H1 (cell line): ENCODE data around the gene CHST8.

Source experiments
- EGR1 ChIP-seq: IDR thresholded peaks from 2 replicates; pipeline ENCODE4 v1.6.1; 2011; ENCODE audit warnings: low read depth, low read length, borderline replicate concordance
- EP300 ChIP-seq, 2 experiments: IDR thresholded peaks; 1 replicate in 1 of 2; 2 replicates in 1 of 2; pipeline ENCODE4 v1.6.1; 2011 to 2012; ENCODE audit warnings: low read depth in 2 of 2, low read length in 2 of 2, mild to moderate bottlenecking in 2 of 2, borderline replicate concordance in 1 of 2, inconsistent platforms in 1 of 2, moderate library complexity in 1 of 2
- KDM5A ChIP-seq: fragments of 200-600 bp; IDR thresholded peaks from 2 replicates; pipeline ENCODE4 v1.7.1; 2012; ENCODE audit warnings: mild to moderate bottlenecking, low read length, inconsistent platforms, mixed read lengths
- POLR2AphosphoS5 ChIP-seq: IDR thresholded peaks from 2 replicates; pipeline ENCODE4 v1.6.1; 2011; ENCODE audit warnings: low read depth, low read length
- RBBP5 ChIP-seq: IDR thresholded peaks from 2 replicates; pipeline ENCODE4 v1.7.1; 2012; ENCODE audit warnings: low read depth, mild to moderate bottlenecking, inconsistent platforms, low read length, moderate library complexity, borderline replicate concordance
- RXRA ChIP-seq: IDR thresholded peaks from 2 replicates; pipeline ENCODE4 v1.6.1; 2011; ENCODE audit warnings: low read depth, mild to moderate bottlenecking, low read length, moderate library complexity; ENCODE audit not compliant: insufficient read depth
- SIN3A ChIP-seq, 2 experiments: IDR thresholded peaks in 1 of 2; conservative IDR thresholded peaks in 1 of 2; 2 replicates each; pipeline ENCODE4 v1.6.1; 2011 to 2012; ENCODE audit warnings: low read length in 2 of 2, improper control_type of control experiment in 1 of 2, low read depth in 1 of 2, mild to moderate bottlenecking in 1 of 2
- TAF1 ChIP-seq: IDR thresholded peaks from 2 replicates; pipeline ENCODE4 v1.6.1; 2011; ENCODE audit warnings: mild to moderate bottlenecking, low read depth, low read length
- TF ChIP-seq, protein P1 (sequence below): IDR thresholded peaks from 2 replicates; pipeline ENCODE4 v1.6.1; 2011; ENCODE audit warnings: low read length, improper control_type of control experiment
- TF ChIP-seq, protein P2 (sequence below), 3 experiments: IDR thresholded peaks; 1 replicate in 2 of 3; 2 replicates in 1 of 3; pipeline versions ENCODE4 v1.5.1 to v1.6.1; 2011; ENCODE audit warnings: low read length in 3 of 3, mild to moderate bottlenecking in 3 of 3, inconsistent platforms in 2 of 3, low read depth in 1 of 3, moderate library complexity in 1 of 3; ENCODE audit not compliant: insufficient read depth in 1 of 3; ENCODE audit errors: control extremely low read depth in 1 of 3

DNA sequence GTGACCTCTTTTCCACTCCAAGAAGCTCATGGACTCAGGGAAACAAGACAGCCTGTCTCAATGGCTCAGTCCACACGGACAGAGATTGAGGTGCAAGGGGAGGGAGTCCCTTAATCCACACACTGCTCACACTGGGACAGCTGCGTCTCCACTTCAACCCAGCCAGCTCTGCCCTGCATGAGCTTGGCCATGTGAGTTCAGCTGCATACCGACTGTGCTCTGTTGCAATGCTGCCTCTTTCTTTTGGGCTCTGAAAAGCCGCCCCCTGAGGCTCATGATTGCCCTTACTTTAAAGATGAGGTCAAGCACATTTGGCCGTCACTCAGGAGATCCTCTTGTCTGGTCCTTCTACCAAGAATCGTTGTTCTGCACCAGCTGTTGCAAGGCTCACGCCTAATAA is 110.1 kb downstream of the CHST8 start:
- TF ChIP-seq TAF1, result no peak
- no peak for TF ChIP-seq SIN3A (conservative IDR thresholded peaks at IDR 0.05 in 1 of 2, IDR thresholded peaks at IDR 0.05 in 1 of 2; ENCODE audit: low read depth in 1 of 2, low read length in 2 of 2)
- TF ChIP-seq, protein P1, sequence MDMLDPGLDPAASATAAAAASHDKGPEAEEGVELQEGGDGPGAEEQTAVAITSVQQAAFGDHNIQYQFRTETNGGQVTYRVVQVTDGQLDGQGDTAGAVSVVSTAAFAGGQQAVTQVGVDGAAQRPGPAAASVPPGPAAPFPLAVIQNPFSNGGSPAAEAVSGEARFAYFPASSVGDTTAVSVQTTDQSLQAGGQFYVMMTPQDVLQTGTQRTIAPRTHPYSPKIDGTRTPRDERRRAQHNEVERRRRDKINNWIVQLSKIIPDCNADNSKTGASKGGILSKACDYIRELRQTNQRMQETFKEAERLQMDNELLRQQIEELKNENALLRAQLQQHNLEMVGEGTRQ, result no peak
- TF ChIP-seq KDM5A, result no peak
- TF ChIP-seq, protein P2, sequence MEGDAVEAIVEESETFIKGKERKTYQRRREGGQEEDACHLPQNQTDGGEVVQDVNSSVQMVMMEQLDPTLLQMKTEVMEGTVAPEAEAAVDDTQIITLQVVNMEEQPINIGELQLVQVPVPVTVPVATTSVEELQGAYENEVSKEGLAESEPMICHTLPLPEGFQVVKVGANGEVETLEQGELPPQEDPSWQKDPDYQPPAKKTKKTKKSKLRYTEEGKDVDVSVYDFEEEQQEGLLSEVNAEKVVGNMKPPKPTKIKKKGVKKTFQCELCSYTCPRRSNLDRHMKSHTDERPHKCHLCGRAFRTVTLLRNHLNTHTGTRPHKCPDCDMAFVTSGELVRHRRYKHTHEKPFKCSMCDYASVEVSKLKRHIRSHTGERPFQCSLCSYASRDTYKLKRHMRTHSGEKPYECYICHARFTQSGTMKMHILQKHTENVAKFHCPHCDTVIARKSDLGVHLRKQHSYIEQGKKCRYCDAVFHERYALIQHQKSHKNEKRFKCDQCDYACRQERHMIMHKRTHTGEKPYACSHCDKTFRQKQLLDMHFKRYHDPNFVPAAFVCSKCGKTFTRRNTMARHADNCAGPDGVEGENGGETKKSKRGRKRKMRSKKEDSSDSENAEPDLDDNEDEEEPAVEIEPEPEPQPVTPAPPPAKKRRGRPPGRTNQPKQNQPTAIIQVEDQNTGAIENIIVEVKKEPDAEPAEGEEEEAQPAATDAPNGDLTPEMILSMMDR (IDR thresholded peaks at IDR 0.05; ENCODE audit: control extremely low read depth in 1 of 3, insufficient read depth in 1 of 3, low read depth in 1 of 3, low read length in 3 of 3), result no peak
- TF ChIP-seq EP300 (IDR thresholded peaks at IDR 0.05; ENCODE audit: borderline replicate concordance in 1 of 2, low read depth in 2 of 2, low read length in 2 of 2), result no peak
- TF ChIP-seq RXRA, result no peak
- TF ChIP-seq POLR2AphosphoS5, result no peak
- TF ChIP-seq EGR1, result no peak
- no peak for TF ChIP-seq RBBP5
